ENCODE results near the gene KLF5.

KLF5 gene

DNA sequence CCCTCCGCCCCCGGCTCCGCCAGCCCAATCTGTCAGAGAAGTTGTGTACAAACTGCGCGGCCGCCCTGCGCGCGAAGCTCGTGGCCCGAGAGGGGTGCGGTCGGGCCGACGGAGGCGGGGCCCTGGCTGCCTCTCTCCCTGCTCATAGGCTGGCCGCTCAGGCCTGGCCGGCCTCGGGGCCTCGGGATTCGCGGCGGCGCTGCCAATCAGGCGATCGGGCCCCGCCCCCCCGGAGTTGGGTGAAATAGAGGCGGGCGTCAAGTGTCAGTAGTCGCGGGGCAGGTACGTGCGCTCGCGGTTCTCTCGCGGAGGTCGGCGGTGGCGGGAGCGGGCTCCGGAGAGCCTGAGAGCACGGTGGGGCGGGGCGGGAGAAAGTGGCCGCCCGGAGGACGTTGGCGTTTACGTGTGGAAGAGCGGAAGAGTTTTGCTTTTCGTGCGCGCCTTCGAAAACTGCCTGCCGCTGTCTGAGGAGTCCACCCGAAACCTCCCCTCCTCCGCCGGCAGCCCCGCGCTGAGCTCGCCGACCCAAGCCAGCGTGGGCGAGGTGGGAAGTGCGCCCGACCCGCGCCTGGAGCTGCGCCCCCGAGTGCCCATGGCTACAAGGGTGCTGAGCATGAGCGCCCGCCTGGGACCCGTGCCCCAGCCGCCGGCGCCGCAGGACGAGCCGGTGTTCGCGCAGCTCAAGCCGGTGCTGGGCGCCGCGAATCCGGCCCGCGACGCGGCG lies at the start of gene KLF5:
Gene KLF5 (plus strand): TSS at position 270 of the 724 bp plus-strand sequence. CDS start 323 bp downstream, at position 593.
- TF ChIP-seq, protein P1, sequence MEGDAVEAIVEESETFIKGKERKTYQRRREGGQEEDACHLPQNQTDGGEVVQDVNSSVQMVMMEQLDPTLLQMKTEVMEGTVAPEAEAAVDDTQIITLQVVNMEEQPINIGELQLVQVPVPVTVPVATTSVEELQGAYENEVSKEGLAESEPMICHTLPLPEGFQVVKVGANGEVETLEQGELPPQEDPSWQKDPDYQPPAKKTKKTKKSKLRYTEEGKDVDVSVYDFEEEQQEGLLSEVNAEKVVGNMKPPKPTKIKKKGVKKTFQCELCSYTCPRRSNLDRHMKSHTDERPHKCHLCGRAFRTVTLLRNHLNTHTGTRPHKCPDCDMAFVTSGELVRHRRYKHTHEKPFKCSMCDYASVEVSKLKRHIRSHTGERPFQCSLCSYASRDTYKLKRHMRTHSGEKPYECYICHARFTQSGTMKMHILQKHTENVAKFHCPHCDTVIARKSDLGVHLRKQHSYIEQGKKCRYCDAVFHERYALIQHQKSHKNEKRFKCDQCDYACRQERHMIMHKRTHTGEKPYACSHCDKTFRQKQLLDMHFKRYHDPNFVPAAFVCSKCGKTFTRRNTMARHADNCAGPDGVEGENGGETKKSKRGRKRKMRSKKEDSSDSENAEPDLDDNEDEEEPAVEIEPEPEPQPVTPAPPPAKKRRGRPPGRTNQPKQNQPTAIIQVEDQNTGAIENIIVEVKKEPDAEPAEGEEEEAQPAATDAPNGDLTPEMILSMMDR (conservative IDR thresholded peaks at IDR 0.05), result no peak
- no peak for TF ChIP-seq ZFX (IDR thresholded peaks at IDR 0.05)
- H3K27ac ChIP-seq, result peak within 1 kb of the TSS; percentile 65

DNA sequence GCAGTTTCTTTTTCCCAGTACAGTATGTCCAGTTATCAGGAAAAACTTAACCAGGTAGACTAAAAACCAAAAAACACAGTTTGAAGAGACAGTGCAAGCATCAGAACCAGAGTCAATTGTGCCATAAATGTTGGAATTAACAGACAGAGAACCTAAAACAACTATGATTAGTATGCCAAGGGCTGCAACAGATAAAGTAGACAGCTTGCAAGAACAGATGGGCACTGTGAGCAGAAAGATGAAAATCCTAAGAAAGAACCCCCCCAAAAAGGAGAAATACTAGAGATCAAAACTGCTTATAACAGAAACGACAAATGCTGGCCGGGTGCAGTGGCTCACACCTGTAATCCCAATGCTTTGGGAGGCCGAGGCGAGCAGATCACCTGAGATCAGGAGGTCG lies 47.1 kb upstream of the KLF5 start:
- TF ChIP-seq, protein P1 (conservative IDR thresholded peaks at IDR 0.05), result no peak
- no peak for TF ChIP-seq ZFX (IDR thresholded peaks at IDR 0.05)
- H3K27ac ChIP-seq, result no peak overlapping the region

DNA sequence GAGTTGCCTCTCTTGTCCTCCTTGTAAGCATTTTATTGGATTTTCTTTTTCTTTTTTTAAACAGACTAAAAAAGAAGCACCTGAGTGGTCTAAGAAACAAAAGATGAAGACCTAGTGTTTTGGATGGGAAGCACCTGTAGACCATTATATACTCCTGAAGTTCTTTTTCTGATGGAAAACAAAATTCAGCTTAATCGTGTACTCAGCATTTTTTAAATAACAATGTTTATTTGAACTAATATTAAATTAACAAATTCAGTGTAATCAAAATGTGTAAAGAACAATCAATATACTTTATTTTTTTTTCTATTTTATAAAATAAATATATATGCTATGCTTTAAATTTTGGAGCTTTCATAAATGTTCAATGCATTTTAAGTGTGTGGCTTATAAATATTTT lies 43.0 kb upstream of the KLF5 start:
- TF ChIP-seq, protein P1 (conservative IDR thresholded peaks at IDR 0.05), result no peak
- no peak for TF ChIP-seq ZFX (IDR thresholded peaks at IDR 0.05)
- no peak overlapping the region for H3K27ac ChIP-seq

DNA sequence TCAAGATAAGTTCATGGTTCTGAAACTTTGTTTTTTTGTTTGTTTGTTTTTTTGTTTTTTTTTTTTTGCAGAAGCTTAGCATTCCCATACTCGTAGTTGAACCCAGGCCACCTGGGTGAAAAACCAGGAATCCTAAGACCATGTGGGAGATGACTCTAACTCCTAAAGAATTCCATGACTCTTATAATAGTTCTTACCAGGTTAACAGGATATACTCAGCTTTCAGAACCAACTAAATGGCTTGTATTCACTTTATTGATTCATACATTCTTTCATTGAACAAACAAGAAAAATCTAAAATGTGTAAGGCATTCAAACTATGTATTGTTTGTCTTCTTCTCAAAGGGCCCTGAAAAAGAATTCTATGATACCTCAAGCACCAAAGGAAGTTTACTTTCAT lies 40.5 kb upstream of the KLF5 start:
- no peak for TF ChIP-seq ZFX (IDR thresholded peaks at IDR 0.05)
- TF ChIP-seq, protein P1 (conservative IDR thresholded peaks at IDR 0.05), result no peak
- H3K27ac ChIP-seq, result no peak overlapping the region

DNA sequence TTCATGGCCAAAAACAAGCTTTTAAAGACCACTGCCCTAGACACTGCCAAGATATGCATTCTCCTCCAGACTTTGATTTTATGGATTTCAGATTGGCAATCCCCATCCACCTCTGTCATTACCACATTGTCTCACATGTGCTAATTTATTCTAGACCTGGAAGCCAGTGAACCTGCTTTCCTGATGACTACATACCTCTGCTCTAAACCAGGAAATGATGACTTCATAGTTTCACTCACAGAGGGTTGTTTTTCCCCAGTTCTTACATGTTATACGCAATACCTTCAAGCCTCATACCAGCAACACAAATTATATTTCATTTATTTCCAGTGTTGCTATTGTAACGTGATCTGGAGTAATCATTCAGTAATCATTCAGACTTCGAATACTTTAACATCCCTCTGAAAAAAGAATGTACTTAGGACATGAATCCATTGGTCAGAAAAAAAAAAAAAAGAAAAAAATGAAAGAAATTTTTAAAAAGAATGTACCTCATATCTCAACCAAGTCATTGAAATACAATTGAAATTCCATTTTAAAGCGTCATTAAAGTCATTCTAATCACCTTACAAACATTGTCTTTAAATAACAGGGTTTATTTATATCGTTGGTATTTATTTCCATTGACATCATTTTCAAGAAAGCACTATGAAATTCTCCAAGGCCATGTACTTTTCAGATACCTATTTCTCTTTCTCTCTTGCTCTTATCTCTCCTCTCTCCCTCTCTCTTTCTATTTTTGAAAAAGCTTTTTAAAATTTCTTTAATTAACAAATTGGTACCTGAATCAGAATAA lies 33.4 kb upstream of the KLF5 start:
- TF ChIP-seq ZFX (IDR thresholded peaks at IDR 0.05), result no peak
- TF ChIP-seq, protein P1 (conservative IDR thresholded peaks at IDR 0.05), result no peak
- H3K27ac ChIP-seq, result no peak overlapping the region

DNA sequence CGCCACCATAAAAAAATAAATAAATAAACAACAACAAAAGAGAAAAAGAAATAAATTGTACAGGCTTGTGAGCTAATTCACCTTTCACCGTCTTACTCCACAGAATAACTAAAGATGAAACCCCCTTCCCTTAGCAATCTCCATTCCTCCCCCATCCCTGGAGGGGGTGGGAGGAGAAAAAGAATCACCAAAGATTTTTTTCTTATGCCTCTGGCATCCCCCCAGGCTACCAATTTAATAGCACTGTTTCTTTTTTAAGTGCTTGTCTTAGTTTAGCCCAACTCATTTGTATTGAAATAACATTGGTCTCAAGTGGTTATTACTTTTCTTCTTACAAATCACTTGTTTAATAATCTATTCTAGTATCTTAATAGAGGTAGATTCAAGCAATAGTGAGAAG lies 23.9 kb upstream of the KLF5 start:
- TF ChIP-seq, protein P1 (conservative IDR thresholded peaks at IDR 0.05), result no peak
- TF ChIP-seq ZFX (IDR thresholded peaks at IDR 0.05), result no peak
- H3K27ac ChIP-seq, result no peak overlapping the region

DNA sequence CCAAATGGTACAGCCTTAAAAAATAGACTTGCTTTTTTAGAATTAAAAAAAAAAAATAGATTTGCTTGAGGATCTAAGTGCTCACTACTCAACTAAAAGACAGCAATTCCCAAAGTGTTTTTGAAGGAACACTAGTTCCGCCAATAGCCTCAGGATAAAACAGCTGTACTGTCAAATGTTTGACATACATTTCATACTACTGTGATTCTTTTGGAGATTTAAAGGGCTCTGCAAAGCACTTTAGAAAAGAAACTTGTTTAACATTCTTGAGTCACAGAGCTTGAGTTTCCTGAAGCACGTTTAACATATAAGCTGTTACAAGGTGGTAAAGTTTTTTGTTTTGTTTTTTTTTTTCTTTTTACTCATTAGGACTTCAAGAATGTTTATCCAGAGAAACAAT lies 23.1 kb upstream of the KLF5 start:
- TF ChIP-seq, protein P1 (conservative IDR thresholded peaks at IDR 0.05), result no peak

More for the DNA sequence above, 23.1 kb upstream of the KLF5 start:
- H3K27ac ChIP-seq, result no peak overlapping the region
